ENCODE measurements around the gene HS3ST1.
A peak's percentile ranks its signal among the peaks of the same experiment; 100 is the strongest.

HS3ST1 gene

GRCh38 chr4:11428231-11428898, at the start of gene HS3ST1:
TSS of gene HS3ST1 (minus strand) at chr4:11428894. CDS start at chr4:11400005, 28,889 bp downstream.
- no peak for DNase-seq (ENCODE audit: low read depth)

- DNase-seq (ENCODE audit: low read depth): no peak
These were observed 47.2 kb upstream of the HS3ST1 start for GRCh38 chr4:11475871-11476270.

- no peak for DNase-seq (ENCODE audit: low read depth)
These were observed 45.5 kb upstream of the HS3ST1 start for GRCh38 chr4:11474146-11474545.

GRCh38 chr4:11472535-11472934, 43.8 kb upstream of the HS3ST1 start:
- no peak for DNase-seq (ENCODE audit: low read depth)

- peak; percentile 18 for DNase-seq (ENCODE audit: low read depth)
These were observed 42.9 kb upstream of the HS3ST1 start for GRCh38 chr4:11471618-11472017.

GRCh38 chr4:11471046-11471441, 42.4 kb upstream of the HS3ST1 start:
- no peak for DNase-seq (ENCODE audit: low read depth)

GRCh38 chr4:11470438-11471045, 41.8 kb upstream of the HS3ST1 start:
- DNase-seq (ENCODE audit: low read depth): no peak

GRCh38 chr4:11469650-11470437, 41.1 kb upstream of the HS3ST1 start:
- no peak for DNase-seq (ENCODE audit: low read depth)

- no peak for DNase-seq (ENCODE audit: low read depth)
These were observed 40.2 kb upstream of the HS3ST1 start for GRCh38 chr4:11468901-11469300.

GRCh38 chr4:11467931-11468330, 39.2 kb upstream of the HS3ST1 start:
- no peak for DNase-seq (ENCODE audit: low read depth)

GRCh38 chr4:11463707-11464106, 35.0 kb upstream of the HS3ST1 start:
- DNase-seq (ENCODE audit: low read depth): no peak

- DNase-seq (ENCODE audit: low read depth): no peak
These were observed 27.7 kb upstream of the HS3ST1 start for GRCh38 chr4:11456401-11456800.

- no peak for DNase-seq (ENCODE audit: low read depth)
These were observed 26.6 kb upstream of the HS3ST1 start for GRCh38 chr4:11455201-11455835.

GRCh38 chr4:11451716-11452115, 23.0 kb upstream of the HS3ST1 start:
- no peak for DNase-seq (ENCODE audit: low read depth)

- DNase-seq (ENCODE audit: low read depth): no peak
These were observed 17.6 kb upstream of the HS3ST1 start for GRCh38 chr4:11446155-11446811.

- no peak for DNase-seq (ENCODE audit: low read depth)
These were observed 12.5 kb upstream of the HS3ST1 start for GRCh38 chr4:11441194-11441556.

- no peak for DNase-seq (ENCODE audit: low read depth)
These were observed 11.9 kb upstream of the HS3ST1 start for GRCh38 chr4:11440481-11441193.

- no peak for DNase-seq (ENCODE audit: low read depth)
These were observed 11.1 kb upstream of the HS3ST1 start for GRCh38 chr4:11439836-11440235.

- DNase-seq (ENCODE audit: low read depth): no peak
These were observed 10.0 kb upstream of the HS3ST1 start for GRCh38 chr4:11438647-11439046.

GRCh38 chr4:11436673-11437072, 8.0 kb upstream of the HS3ST1 start:
- no peak for DNase-seq (ENCODE audit: low read depth)

- DNase-seq (ENCODE audit: low read depth): no peak
These were observed 7.4 kb upstream of the HS3ST1 start for GRCh38 chr4:11436084-11436483.

GRCh38 chr4:11435557-11435956, 6.9 kb upstream of the HS3ST1 start:
- DNase-seq (ENCODE audit: low read depth): no peak
